HG03520 (cell line): ENCODE results near the gene RAPGEF4.

ENCODE experiments used
- ATAC-seq: cut with Tn5 transposase; IDR thresholded peaks from one replicate; pipeline ENCODE4 v1.9.1; 2021; ENCODE audit warnings: mild to moderate bottlenecking, moderate library complexity; ENCODE audit not compliant: unreplicated experiment

Gene RAPGEF4

GRCh38 chr2:172856606-172857005, 121.0 kb downstream of the RAPGEF4 start:
- ATAC-seq: no peak

- no peak for ATAC-seq
Measured at GRCh38 chr2:172858473-172858745, 122.8 kb downstream of the RAPGEF4 start.

- ATAC-seq: no peak
Measured at GRCh38 chr2:172859581-172860335, 124.1 kb downstream of the RAPGEF4 start.

GRCh38 chr2:172860336-172860707, 124.7 kb downstream of the RAPGEF4 start:
- no peak for ATAC-seq

- ATAC-seq: no peak
Measured at GRCh38 chr2:172861098-172861497, 125.5 kb downstream of the RAPGEF4 start.

- ATAC-seq: no peak
Measured at GRCh38 chr2:172861656-172862476, 126.2 kb downstream of the RAPGEF4 start.

GRCh38 chr2:172863341-172863740, 127.7 kb downstream of the RAPGEF4 start:
- no peak for ATAC-seq

GRCh38 chr2:172864182-172864581, 128.5 kb downstream of the RAPGEF4 start:
- ATAC-seq: no peak

- ATAC-seq: no peak
Measured at GRCh38 chr2:172865422-172865821, 129.8 kb downstream of the RAPGEF4 start.

- ATAC-seq: no peak
Measured at GRCh38 chr2:172869861-172870260, 134.2 kb downstream of the RAPGEF4 start.

GRCh38 chr2:172870396-172870795, 134.8 kb downstream of the RAPGEF4 start:
- ATAC-seq: no peak

- no peak for ATAC-seq
Measured at GRCh38 chr2:172877826-172878225, 142.2 kb downstream of the RAPGEF4 start.

- ATAC-seq: no peak
Measured at GRCh38 chr2:172878260-172878659, 142.6 kb downstream of the RAPGEF4 start.

- ATAC-seq: no peak
Measured at GRCh38 chr2:172884336-172884735, 148.7 kb downstream of the RAPGEF4 start.

GRCh38 chr2:172885996-172886395, 150.4 kb downstream of the RAPGEF4 start:
- no peak for ATAC-seq

GRCh38 chr2:172887280-172887679, 151.6 kb downstream of the RAPGEF4 start:
- ATAC-seq: no peak

- no peak for ATAC-seq
Measured at GRCh38 chr2:172888714-172889669, 153.3 kb downstream of the RAPGEF4 start.

- no peak for ATAC-seq
Measured at GRCh38 chr2:172889768-172890430, 154.3 kb downstream of the RAPGEF4 start.

GRCh38 chr2:172893111-172893510, 157.5 kb downstream of the RAPGEF4 start:
- no peak for ATAC-seq

GRCh38 chr2:172893671-172894070, 158.0 kb downstream of the RAPGEF4 start:
- no peak for ATAC-seq
